HG02884 (cell line): Measurements from ENCODE around the gene OR1D5.
"Not testable (repeated sequence)": the region's sequence is repeated elsewhere in the genome, so short reads cannot be mapped to it uniquely, and the experiment has no call there.

Source experiments
- ATAC-seq: cut with Tn5 transposase; IDR thresholded peaks from one replicate; pipeline ENCODE4 v1.9.1; 2021; ENCODE audit warnings: mild to moderate bottlenecking, moderate library complexity; ENCODE audit not compliant: unreplicated experiment

The OR1D5 gene

DNA sequence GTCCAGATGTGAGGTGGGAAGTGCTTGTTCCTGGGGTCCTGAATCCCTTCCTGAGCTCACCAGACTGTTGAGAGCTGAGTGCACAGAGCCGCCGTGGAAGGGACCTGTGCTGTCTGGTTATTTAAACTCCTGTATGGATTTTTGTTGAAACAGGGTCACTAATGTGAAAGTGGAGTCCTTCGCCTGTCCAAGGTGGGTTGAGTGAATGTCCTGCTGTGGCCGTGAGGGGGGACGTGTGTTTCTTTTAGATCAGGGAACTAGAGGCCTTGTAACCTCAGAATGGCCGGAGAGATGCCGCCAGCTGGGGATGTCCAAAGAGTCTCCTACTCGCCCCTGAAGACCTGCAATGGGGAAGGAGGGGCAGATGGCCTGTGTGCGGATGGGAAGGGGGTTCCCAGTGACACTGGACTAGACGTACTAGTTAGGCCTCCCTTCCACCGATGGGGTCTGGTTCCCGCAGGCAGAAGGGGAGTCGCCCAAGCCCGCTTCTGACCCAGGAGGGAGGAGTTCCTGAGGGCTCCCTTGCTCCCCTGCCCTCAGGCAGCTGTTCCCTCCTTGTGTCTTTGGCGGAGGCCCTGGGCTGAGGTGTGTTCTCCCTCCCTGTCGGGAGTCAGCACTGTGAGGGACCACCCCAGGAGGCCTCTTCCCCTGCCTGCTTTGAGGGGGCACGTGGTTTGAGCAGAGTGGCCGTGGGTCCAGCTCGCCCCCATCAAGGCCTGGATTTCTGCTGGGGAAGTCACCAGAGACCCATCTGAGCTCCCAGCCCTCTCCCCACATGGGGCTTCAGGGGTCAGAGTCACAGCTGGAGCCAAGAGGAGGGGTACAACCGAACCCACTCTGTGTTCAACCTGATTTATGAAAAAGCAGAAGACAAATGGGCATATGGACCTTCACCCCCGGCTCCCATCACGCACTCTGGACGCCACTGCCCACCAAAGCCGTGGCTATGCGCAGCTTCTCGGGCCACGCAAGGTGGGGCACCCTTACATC lies 30.9 kb downstream of the OR1D5 start:
- ATAC-seq = no peak

DNA sequence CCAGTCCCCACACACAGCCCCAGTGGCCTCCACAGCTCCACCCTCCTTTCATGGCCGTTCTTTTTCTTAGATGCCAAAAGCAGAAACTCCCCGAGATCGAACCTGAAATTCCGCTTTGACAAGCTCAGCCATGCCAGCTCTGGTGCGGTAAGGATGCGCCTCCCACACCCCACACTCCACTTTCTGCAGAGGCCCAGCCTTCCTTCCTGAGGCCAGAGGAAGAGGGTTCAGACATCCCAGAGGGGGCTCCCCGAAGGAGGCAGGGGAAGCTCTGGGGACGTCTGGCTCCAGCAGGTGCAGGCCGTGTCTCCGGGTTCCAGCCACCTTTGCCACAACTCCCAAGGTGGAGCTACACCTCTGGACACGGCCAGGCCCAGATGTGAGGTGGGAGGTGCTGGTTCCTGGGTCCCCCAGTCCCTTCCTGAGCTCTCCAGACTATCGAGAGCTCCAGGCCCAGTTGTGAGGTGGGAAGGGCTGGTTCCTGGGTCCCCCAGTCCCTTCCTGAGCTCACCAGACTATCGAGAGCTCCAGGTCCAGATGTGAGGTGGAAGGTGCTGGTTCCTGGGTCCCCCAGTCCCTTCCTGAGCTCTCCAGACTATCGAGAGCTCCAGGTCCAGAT lies 32.4 kb downstream of the OR1D5 start:
- ATAC-seq = not testable (repeated sequence)

DNA sequence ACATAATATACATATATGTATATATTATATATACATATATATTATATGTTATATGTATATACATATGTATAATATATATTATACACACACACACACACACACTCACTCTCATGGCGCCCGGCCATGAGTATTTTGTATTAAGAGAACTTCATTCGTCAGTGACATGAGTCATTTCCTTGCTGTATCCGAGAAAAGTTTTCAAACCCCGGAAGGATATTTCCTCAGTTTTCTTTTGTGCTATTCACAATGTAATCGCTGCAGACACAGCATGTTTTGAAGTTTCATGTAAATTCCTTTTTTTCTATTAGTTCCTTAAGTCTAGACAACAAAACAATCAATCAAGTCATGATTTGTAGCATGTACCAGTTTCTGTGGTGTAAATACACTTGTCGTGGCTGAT lies 33.3 kb downstream of the OR1D5 start:
- ATAC-seq = no peak

DNA sequence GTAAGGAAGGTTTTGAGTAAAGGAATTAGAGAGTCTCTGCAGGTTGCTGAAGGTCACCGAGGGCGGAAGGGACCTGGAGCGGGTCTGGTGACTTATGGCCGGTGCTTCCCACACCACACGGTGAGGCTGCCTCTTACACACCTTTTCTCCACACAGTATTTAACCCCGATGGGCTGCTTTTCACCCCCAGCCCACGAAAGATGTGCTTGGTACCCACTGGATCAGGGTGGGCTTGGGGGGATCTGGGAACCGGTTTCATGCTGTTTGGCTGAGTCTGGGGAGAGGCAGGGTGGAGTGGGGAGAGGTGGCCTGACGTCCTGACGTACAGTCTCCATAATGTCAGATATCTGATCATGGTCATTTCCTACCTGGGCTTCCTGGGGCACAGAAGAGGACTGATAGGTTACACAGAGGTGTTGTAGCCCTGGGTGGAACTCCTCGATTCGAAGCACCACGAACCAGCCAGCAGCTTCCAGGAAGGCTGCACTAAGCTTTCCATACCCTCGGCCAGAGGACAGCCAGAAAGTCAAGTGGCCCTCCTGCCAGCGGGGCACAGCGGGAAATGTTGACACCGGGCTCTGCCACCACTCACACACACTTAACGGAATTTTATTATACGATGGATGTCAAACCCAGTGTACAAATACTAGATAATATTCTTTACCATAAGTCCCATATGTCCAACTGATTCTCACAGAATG lies 34.0 kb downstream of the OR1D5 start:
- ATAC-seq = no peak

DNA sequence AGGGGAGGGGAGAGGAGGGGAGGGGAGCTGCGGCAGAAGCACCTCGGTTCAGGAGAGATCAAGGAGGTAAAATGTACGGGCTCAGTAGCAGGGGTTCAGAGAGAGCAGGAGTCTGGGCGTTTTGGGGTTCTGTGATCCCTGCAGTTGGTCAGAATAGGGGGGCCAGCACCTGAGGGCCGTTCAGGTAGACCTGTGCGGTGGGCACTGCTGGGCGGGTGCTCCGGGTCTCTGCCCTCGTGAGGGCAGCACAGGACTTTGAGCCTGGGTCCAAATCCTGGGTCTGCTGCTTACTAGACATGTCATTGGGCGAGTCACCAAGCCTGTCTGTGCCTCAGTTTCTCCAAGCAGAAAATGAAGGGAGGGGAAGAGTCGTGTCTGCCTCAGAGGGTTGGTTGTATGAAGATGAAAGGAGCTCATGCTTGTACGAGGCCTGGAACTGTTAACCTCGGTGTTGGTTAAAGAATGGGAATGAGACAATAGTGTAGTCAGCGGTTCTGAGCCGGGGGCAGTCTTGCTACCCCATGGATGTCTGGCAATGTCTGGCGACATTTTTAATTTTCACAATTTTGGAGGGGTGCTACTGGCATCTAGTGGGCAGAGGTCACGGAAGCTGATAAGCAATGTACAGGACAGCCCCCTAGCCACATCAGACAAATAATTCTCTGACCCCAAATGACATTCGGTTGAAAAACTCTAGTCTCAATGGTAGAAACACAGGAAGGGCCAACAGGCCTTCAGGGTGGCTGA lies 35.4 kb downstream of the OR1D5 start:
- ATAC-seq = no peak

DNA sequence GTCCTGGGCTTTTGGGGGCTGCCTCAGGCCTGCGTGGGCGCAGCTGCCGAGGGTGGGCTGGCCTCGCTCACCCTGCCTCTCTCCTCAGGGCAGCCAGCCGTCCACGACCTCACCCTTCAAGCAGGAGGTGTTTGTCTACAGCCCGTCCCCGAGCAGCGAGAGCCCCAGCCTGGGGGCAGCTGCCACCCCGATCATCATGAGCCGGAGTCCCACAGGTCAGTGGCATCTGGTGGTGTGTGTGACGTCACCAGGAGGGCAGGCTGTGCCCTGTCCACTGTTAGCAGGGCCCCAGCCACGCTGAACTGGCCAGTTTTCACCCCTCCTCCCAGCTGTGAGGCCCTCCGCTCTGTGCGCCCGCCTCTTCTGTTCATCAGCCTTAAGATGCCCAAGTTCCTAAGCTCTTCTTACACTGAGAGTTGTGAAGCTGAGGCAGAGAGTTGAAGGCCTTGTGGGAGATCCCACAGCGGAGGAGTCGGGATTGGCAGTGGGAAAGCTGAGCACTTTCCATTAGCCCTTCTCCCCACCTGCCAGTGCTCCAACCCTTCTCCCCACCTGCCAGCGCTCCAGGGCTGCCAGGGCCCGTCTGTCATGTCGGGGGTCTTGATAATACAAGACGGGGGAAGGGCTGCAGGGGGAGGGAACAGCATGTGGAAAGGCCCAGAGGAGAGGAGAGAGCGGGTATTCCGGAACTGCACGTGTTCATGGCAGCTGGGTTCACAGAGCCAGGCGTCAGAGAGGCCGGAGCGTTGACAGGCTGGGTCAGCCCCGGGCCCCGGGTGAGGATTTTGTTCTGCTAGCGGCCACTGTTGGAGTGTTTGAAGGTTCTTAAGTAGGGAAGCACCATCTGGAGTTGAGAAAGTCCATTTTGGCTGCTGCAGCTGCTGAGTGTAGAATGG lies 36.3 kb downstream of the OR1D5 start:
- ATAC-seq = no peak

DNA sequence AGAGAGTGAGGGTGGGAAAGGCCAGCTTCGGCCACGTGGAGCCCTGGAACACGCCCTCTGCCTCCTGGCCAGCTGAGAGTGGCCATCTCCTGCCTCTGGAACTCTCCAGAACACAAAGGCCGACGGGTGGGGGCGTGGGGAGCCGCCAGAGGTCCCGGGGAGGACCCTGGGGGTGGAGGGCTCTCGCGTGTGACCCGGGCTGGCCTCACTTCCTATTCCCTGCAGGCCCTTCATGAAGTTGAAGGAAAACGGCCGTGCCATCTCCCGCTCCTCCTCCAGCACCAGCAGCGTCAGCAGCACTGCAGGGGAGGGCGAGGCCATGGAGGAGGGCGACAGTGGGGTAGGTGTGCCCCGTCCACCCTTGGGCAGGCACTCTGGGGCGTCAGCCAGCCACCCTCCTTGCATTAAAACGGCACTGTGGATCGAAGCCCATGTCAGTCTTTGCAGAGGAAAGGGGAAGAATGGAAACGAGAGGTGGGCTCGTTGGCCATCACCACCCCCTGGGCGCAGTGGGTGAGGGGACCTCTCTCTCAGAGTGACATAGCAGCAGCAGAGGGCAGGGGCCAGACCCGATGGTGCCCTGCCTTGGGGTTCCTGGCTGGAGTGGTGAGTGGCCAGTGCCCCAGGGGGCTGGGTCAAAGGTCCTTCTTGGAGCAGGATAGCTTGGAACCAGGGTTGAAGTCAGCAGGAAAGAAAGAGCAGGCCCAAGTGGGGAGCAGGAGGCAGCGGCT lies 37.1 kb downstream of the OR1D5 start:
- ATAC-seq = no peak

DNA sequence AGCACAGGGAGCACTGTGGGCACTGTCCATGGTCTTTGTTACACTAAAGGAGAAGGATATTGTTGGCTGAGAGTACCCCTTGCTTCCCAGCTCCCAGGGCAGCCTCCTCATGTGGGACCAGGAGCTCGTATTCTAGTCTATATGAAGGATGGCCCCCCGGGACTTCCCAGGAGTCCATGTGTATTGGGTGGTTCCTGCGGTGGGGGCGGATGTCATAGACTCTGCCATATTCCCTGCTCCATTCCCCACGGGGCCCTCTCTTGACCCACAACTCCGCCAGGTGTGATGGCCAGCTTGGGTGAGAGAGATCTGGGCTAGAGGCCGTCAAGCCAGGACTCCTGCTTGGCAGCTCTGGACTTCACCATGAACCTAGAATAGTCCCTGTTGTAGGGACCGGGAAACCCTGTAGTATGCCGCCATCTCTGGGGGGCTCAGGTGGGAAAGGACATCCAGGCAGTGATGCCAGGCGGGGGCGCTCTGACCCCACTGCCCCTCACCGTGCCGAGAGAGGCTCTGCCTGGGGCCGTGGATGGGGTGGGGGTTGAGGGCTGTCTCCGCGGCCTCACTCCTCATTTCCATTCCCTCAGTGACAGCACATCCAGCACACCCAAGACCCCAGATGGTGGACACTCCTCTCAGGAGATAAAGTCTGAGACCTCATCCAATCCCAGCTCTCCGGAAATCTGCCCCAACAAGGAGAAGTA lies 37.8 kb downstream of the OR1D5 start:
- ATAC-seq = no peak

DNA sequence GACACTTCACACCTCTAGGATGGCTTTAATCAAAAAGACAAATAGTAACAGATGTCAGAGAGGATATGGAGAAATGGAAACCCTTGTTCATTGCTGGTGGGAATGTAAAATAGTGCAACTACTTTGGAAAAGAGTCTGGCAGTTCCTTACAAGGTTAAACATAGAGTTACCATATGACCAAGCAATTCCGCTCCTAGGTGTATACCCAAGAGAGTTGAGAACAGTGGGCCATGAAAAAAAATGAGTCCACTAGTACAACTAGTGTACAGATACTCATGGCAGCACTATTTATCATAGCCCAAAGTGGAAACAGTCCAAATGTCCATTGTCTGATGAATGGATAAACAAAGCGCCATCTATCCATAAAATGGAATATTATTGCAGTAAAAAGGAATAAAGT lies 39.1 kb downstream of the OR1D5 start:
- ATAC-seq = no peak

DNA sequence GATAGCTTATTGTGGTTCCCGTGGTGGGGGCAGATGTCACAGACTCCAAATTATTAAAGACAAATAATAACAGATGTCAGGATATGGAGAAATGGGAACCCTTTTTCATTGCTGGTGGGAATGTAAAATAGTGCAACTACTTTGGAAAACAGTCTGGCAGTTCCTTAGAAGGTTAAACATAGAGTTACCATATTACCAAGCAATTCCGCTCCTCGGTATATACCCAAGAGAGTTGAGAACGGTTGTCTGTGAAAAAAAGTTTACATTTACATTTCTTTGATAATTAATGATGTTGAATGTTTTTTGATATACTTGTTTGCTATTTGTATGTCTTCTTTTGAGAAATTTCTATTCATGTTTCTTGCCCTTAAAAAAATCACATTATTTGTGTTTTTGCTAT lies 41.2 kb downstream of the OR1D5 start:
- ATAC-seq = no peak

DNA sequence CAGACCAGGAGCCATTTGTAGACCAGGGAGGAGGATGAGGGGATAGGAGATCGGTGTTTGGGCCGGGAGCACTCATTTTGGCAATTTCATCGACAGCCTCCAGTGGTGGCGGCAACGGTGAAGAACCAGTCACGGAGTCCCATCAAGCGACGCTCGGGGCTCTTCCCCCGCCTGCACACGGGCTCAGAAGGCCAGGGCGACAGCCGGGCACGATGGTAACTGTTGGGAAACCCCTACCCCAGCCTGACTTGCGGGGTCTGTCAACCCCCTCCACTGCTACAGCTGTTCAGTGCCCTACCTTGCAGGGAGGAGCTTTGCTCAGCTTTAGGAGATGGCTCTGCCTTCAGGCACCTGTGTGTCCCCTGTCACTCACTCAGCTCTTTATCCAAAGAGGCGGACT lies 43.0 kb downstream of the OR1D5 start:
- no peak for ATAC-seq

DNA sequence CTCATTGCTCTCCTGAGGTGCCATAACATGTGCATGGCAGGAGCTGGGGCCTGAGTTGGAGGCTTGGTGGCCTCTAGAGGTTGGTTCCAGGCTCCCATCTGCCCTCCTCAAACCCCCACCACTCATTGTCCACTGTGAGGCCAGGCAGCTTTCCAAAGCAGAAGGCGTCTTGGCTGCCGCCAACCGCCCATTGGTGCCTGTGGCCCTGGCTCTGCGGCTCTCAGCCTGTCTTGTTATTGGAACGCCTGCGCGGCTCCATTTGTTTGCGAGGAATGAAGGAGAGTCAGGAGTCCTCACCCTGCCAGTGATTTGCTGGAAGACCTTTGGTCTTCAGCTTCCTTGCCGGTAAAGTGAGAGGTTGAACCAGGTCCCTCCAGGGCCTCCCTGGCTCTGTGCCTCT lies 43.6 kb downstream of the OR1D5 start:
- no peak for ATAC-seq

DNA sequence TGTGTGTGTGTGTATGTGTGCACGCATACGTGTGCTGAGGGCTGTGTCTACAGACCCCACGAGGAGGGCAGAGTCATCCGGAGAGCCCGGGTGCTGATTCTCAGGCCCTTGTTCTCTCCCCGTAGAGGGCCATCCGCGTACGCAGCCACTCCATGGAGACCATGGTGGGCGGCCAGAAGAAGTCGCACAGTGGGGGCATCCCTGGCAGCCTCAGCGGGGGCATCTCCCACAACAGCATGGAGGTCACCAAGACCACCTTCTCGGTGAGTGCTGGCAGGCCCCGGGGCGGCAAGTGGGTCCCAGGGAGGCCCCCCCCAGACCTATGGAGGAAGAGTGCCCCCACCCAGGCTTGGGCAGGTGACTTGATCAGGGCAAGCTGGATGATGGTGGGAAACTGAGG lies 45.5 kb downstream of the OR1D5 start:
- ATAC-seq = no peak

DNA sequence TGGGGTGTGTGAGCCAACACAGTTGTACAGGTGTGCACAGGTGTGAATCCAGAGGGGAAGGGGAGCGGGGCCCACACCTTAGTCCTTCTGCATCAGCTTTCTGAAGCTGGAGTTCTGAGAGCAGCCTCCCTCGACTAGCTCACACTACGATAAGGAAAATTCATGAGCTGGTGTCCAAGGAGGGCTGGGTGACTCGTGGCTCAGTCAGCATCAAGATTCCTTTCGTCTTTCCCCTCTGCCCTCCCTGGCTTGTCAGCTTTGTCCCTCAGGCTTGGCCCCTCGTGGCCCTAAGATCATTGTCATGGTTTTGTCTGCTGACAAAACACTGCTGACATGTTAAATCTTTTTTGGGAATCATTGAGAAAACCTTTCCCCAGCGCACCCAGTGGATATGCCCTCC lies 47.5 kb downstream of the OR1D5 start:
- no peak for ATAC-seq

DNA sequence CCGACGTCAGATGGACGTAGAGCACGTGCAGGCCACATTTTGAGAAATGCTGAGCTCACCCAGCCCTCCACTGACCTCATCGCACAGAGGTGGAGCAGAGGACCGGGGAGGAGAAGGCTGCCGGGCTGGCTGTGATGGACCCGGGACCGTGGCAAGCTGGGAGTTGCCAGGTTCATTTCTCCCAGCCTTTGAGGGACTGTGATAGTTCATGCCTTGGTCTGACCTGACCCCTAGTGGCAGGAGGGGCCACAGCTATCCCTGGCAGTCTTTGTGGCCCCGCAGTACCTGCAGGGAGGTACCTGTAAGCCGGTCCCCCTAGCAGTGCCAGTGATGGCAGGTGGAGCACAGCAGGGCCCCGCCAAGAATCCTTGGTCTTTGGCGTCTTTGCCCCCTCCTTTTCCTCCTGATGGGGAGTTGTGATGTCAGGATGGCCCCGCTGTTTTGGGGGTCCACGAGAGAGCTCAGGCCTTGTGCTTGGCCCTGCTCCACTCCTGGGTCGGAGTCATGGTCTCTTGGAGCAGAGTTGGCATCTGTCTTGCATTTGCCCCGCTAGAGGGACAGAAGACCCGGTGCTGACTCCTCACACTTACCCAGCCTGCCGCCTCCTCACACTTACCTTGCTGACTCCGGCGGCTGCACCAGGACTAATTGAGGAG lies 50.4 kb downstream of the OR1D5 start:
- no peak for ATAC-seq
